Heart right ventricle (tissue), 16 donors: ENCODE measurements around the gene COBLL1. TPM values are rescaled to one million over a fixed set of nuclear protein-coding genes. Genes with fewer than 3 reads are reported as not detected.

Experiments used
- ATAC-seq, 8 donors: fragments of 200-7000 bp; cut with Tn5 transposase; one replicate each; pipeline ENCODE4 v1.9.1; 2020; ENCODE audit warnings: mild to moderate bottlenecking in 8 of 8, moderate library complexity in 8 of 8, moderate number of reproducible peaks in 1 of 8
- DNase-seq, 2 donors: peaks; one replicate each; pipeline ENCODE4 v3.0.0-alpha.2; 2020
- H3K27ac ChIP-seq, 10 donors: fragments of 200-600 bp; sonication (generic) in 2 of 10; one replicate each; pipeline versions ENCODE4 v1.5.0 to v1.8.0; 2020 to 2022; ENCODE audit warnings: mild to moderate bottlenecking in 3 of 10
- H3K27me3 ChIP-seq, 7 donors: fragments of 200-600 bp; one replicate each; pipeline ENCODE4 v1.8.0; 2021 to 2022; ENCODE audit warnings: mild to moderate bottlenecking in 2 of 7
- H3K36me3 ChIP-seq, 9 donors: fragments of 200-600 bp; sonication (generic) in 1 of 9; one replicate each; pipeline versions ENCODE4 v1.5.0 to v1.8.0; 2020 to 2022; ENCODE audit warnings: mild to moderate bottlenecking in 2 of 9
- H3K4me1 ChIP-seq, 9 donors: fragments of 200-600 bp; sonication (generic) in 1 of 9; one replicate each; pipeline versions ENCODE4 v1.5.0 to v1.8.0; 2020 to 2022; ENCODE audit warnings: mild to moderate bottlenecking in 4 of 9
- H3K4me3 ChIP-seq, 10 donors: fragments of 200-600 bp; sonication (generic) in 2 of 10; one replicate each; pipeline versions ENCODE4 v1.5.0 to v1.8.0; 2020 to 2022; ENCODE audit warnings: mild to moderate bottlenecking in 7 of 10, moderate library complexity in 2 of 10
- H3K9me3 ChIP-seq, 11 donors: fragments of 200-600 bp in 10 of 11; sonication (generic) in 2 of 11; one replicate each; pipeline versions ENCODE4 v1.5.0 to v1.8.0; 2013 to 2022; ENCODE audit warnings: mild to moderate bottlenecking in 2 of 11, control low read depth in 1 of 11, moderate library complexity in 1 of 11
- WGBS, 2 donors: extraction: QIAGEN DNeasy Blood & Tissue Kit; methylation state at CpG; one replicate each; pipeline ENCODE4 v1.1.7; 2013; ENCODE audit warnings: inconsistent platforms in 1 of 2; 5-methylcytosine and 5-hydroxymethylcytosine counted together
- intact Hi-C, 10 donors: fragments of 100-400 bp; cut with DNase I; formaldehyde crosslinking; loops; one replicate each; pipeline versions ENCODE4 v1.11.1 to v1.14.2; 2022
- polyA plus RNA-seq, 2 donors: library from polyadenylated mRNA; stranded (reverse); fragments of 200-250 nt; gene quantifications; one replicate each; pipeline ENCODE4 v1.2.3, GENCODE V29; 2013
- total RNA-seq, 10 donors: library from RNA; stranded (reverse); fragmentation: NEBNext Ultra II Directional in 3 of 10; extraction: Animal tissue kit (Norgen Biotek cat#: 25700) in 3 of 10; gene quantifications; one replicate each; pipeline versions ENCODE4 v1.2.1 to v1.2.4, GENCODE V29; 2021 to 2023
- TF ChIP-seq, protein P1 (sequence below), 9 donors: fragments of 200-600 bp; sonication (generic) in 2 of 9; IDR thresholded peaks; one replicate each; pipeline versions ENCODE4 v1.5.0 to v1.8.0; 2021 to 2022; ENCODE audit warnings: antibody characterized with exemption in 9 of 9, mild to moderate bottlenecking in 5 of 9, moderate library complexity in 1 of 9
- donor health status: Arrhythmogenic right ventricular cardiomyopathy.
- donor health status: ischemic (EF 13 %, LVEDD 7.1; RV severe dilation, severe dysfunction).
- donor health status: healthy with polysubstance abuse.
- donor health status: DM: no; HTN: yes; CAD: no.
- donor health status: DM: no; HTN: no; CAD: no.
- donor health status: ischemic (EF 25% LVEDD 6.9; RV normal size, moderate dysfunction).
- donor health status: ischemic (EF 25% LVEDD 5.7; RV mildly dilated, moderate dysfunction).
- donor health status: healthy.
- donor health status: DM: yes; HTN: yes; CAD: no.
- donor health status: Ischemic cardiomyopathy.
- donor health status: ischemic (EF 35%, LVEDD 5.7; RV mildly dilated, moderate dysfunction).
- donor health status: nonischemic (EF 11% LVEDD 7.7; RV severe dilation, severe dysfunction).
- donor health status: DM: yes; HTN: yes; CAD: no.
- donor health status: PGD.
- donor health status: ischemic (EF 29% LVEDD 5.4; RV normal size, mild dysfunction).
- donor health status: nonischemic (EF 23%, LVEDD 6.1; RV moderate dilation, normal function).

COBLL1 gene
- total and polyA plus RNA-seq, 12 donors = 5.0 to 20.5 (median 15.0) TPM

DNA sequence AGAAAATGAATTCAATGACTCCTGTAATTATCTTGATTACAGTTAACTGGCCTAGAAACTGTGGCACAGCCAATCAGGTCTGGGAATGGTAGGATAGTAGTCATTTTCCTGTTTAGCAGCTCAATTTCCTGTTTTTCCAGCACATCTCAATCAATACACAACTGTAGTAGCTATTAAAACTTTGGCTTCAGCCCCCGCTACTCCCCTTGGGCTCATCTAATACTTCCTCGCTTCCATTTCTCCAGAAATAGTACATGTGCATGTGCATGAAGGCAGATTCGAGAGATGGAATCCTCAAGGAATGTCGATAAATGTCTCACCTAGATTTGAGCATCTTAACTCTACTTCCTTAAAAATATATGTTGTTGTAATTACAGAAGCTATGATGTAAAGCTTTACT lies 9.7 kb downstream of the COBLL1 start:
- DNase-seq = no peak
- peaks cover 0 to 3% (median 0%) of the 10 kb centered on the region in 11 donors for H3K9me3 ChIP-seq
- intact Hi-C loops = loop anchor here in 1 of 10 donors (10.0 kb wide), 1 partner anchor 57 kb away; no protein-coding TSS in a partner anchor
- H3K4me3 ChIP-seq = no peak overlapping the region
- peak in 4 of 8 donors; percentile 41 to 62 (median 52) for ATAC-seq
- TF ChIP-seq, protein P1, sequence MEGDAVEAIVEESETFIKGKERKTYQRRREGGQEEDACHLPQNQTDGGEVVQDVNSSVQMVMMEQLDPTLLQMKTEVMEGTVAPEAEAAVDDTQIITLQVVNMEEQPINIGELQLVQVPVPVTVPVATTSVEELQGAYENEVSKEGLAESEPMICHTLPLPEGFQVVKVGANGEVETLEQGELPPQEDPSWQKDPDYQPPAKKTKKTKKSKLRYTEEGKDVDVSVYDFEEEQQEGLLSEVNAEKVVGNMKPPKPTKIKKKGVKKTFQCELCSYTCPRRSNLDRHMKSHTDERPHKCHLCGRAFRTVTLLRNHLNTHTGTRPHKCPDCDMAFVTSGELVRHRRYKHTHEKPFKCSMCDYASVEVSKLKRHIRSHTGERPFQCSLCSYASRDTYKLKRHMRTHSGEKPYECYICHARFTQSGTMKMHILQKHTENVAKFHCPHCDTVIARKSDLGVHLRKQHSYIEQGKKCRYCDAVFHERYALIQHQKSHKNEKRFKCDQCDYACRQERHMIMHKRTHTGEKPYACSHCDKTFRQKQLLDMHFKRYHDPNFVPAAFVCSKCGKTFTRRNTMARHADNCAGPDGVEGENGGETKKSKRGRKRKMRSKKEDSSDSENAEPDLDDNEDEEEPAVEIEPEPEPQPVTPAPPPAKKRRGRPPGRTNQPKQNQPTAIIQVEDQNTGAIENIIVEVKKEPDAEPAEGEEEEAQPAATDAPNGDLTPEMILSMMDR (IDR thresholded peaks at IDR 0.05) = no peak
- peak overlapping the region in 9 of 10 donors; percentile 13 to 69 (median 49) for H3K27ac ChIP-seq
- no peaks in the 10 kb centered on the region for H3K27me3 ChIP-seq
- peaks cover 0 to 92% (median 33%) of the 10 kb centered on the region in 9 donors for H3K4me1 ChIP-seq
- 53 to 70% methylated on average over 4 of the region's 4 CpGs for WGBS, 2 donors
- no peaks in the 10 kb centered on the region for H3K36me3 ChIP-seq

DNA sequence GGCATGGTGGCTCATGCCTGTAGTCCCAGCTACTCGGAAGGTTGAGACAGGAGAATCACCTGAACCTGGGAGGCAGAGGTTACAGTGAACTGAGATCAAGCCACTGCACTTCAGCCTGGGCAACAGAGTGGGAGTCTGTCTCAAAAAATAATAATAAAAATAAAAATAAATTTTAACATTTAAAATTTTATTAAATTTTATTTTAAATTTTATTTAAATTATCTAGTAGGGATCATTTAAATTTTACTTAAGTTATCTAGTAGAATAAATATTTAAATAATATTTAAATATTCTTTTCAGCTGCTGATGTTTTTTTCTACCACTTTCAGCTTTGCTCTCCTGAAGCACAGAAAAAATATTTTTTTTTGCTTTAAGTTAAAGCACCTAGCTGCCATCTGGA lies 10.4 kb downstream of the COBLL1 start:
- intact Hi-C loops = loop anchor here in 1 of 10 donors (10.0 kb wide), 1 partner anchor 56 kb away; no protein-coding TSS in a partner anchor

DNA sequence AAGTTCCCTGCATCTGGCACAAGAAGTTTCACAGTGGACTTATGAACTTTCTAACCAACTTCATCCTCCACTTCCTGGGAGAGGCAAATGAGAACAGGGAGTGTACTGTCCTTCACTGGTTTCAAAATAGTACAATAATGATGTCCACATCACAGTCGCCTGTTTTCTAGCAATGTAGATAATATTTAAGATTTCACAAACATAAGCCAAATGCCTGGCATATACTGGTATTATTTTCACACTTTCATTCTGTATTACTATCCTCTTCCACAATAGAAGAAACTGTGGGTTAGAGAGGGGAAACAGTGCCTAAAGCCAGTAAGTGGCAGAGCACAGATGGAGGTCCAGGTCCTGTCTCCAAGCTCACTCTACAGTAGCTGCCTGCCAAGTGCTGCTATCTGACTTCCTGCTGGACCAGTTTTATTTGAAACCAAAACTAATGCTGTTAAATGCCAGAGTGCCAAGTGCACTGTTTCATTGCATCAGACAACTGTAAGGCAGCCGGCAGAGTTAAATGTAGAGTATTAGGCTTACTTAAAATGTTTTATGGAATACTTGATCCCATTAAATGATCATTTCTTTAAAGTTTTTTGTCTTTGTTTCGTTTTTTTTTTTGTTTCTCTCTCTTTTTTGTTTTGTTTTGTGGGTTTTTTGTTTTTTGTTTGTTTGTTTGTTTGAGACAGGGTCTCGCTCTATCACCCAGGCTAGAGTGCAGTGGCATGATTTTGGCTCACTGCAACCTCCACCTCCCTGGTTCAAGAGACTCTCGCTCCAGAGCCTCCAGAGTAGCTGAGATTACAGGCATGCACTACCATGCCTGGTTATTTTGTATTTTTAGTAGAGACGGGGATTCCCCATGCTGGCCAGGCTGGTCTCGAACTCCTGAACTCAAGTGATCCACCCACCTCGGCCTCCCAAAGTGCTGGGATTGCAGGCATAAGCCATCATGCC lies 15.1 kb downstream of the COBLL1 start:
- Histone ChIP-seq H3K36me3 (no peaks in the 10 kb centered on the region), H3K4me1 (peaks cover 0 to 62% (median 18%) of the 10 kb centered on the region in 9 donors), H3K4me3 (peak overlapping the region in 2 of 10 donors; percentile 1 to 23), H3K27ac (peak overlapping the region in 7 of 10 donors; percentile 15 to 59 (median 24)), H3K9me3 (no peaks in the 10 kb centered on the region), H3K27me3 (no peaks in the 10 kb centered on the region)
- ATAC-seq = peak; percentile 76 to 98 (median 91)
- DNase-seq = peak; percentile 17 to 60
- 45 to 52% methylated on average over 8 of the region's 8 CpGs for WGBS, 2 donors
- intact Hi-C loops = no loop called here
- TF ChIP-seq, protein P1 (IDR thresholded peaks at IDR 0.05) = no peak

More for the DNA sequence above, 10.4 kb downstream of the COBLL1 start:
- no peaks in the 10 kb centered on the region for H3K27me3 ChIP-seq
- DNase-seq (no peak), ATAC-seq (no peak)
- WGBS, 2 donors = 94 to 95% methylated on average over 1 of the region's 1 CpG
- TF ChIP-seq, protein P1 (IDR thresholded peaks at IDR 0.05) = no peak
- no peak overlapping the region for H3K4me3 ChIP-seq
- peaks cover 0 to 92% (median 29%) of the 10 kb centered on the region in 9 donors for H3K4me1 ChIP-seq
- H3K9me3 ChIP-seq = peaks cover 0 to 3% (median 0%) of the 10 kb centered on the region in 11 donors
- no peaks in the 10 kb centered on the region for H3K36me3 ChIP-seq
- peak overlapping the region in 9 of 10 donors; percentile 13 to 69 (median 49) for H3K27ac ChIP-seq

DNA sequence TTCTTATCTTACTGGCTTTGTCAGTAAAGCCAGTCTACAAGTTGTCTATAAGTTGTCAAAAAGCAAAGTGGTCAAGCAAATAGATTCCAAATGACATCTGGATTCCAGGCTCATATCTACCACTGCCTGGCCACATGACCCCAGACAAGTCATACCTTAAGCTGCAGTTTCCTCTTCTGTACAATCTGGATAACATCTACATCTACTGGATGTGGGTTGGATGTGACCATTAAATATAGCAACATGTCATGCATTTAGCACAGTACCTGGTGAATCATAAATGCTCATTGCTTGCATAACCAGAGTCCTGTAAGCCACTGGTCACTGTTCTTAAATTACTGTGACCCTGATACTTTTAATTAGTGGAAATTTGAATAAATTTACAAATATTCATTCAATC lies 16.8 kb downstream of the COBLL1 start:
- H3K9me3 ChIP-seq = no peaks in the 10 kb centered on the region
- H3K4me1 ChIP-seq = peaks cover 0 to 59% (median 19%) of the 10 kb centered on the region in 9 donors
- TF ChIP-seq, protein P1 (IDR thresholded peaks at IDR 0.05) = no peak
- ATAC-seq (no peak), DNase-seq (no peak)
- H3K27ac ChIP-seq = no peak overlapping the region
- H3K36me3 ChIP-seq = no peaks in the 10 kb centered on the region
- no peak overlapping the region for H3K4me3 ChIP-seq
- H3K27me3 ChIP-seq = no peaks in the 10 kb centered on the region
- intact Hi-C loops = no loop called here
